IMR-90 (cell line): ENCODE data around the gene KCNMB1. TPM values are rescaled to one million over a fixed set of nuclear protein-coding genes. Genes with fewer than 3 reads are reported as not detected.
"Not testable (repeated sequence)": the region's sequence is repeated elsewhere in the genome, so short reads cannot be mapped to it uniquely, and the experiment has no call there.

Experiments used
- ATAC-seq: fragments of 200-7000 bp; cut with Tn5 transposase; 2 replicates; pipeline ENCODE4 v1.9.1; 2020; ENCODE audit warnings: low read depth, mild to moderate bottlenecking, moderate library complexity
- BruUV-seq: library from RNA; stranded (reverse); fragments of 400-500 nt; replicated peaks from 2 replicates; lab custom pipeline; 2021; lab: Mats Ljungman, UMichigan
- CTCF ChIA-PET: fragments of 300-600 bp; formaldehyde crosslinking; extraction: SDS; loops from one replicate; lab custom pipeline; 2021; ENCODE audit warnings: antibody characterized with exemption; lab: Yijun Ruan, JAX
- POLR2A ChIA-PET: fragments of 300-600 bp; sonication (Branson Sonifier 250); formaldehyde crosslinking; loops from one replicate; lab custom pipeline; 2022; ENCODE audit warnings: antibody characterized with exemption; ENCODE audit not compliant: unreplicated experiment; lab: Charles Lee
- DNase-seq: peaks from one replicate; pipeline ENCODE4 v3.0.0; 2013
- H2AFZ ChIP-seq: replicated peaks from 2 replicates; pipeline ENCODE3; 2013; ENCODE audit warnings: low read length, mild to moderate bottlenecking; ENCODE audit not compliant: poor library complexity
- H2AK5ac ChIP-seq: 2 replicates; pipeline ENCODE4 v1.6.1; 2013; ENCODE audit warnings: low read depth, low read length, inconsistent platforms
- H2AK9ac ChIP-seq: replicated peaks from 2 replicates; pipeline ENCODE3; 2013; ENCODE audit warnings: mild to moderate bottlenecking, low read depth, low read length, moderate library complexity; ENCODE audit not compliant: poor library complexity
- H2BK120ac ChIP-seq: 2 replicates; pipeline ENCODE4 v1.6.1; 2013; ENCODE audit warnings: low read depth, low read length, inconsistent platforms
- H2BK15ac ChIP-seq: 3 replicates; pipeline ENCODE4 v1.6.1; 2013; ENCODE audit warnings: low read depth, low read length, inconsistent platforms
- H2BK20ac ChIP-seq: 2 replicates; pipeline ENCODE4 v1.6.1; 2013; ENCODE audit warnings: low read depth, mild to moderate bottlenecking, inconsistent platforms, low read length, moderate library complexity
- H2BK5ac ChIP-seq: 2 replicates; pipeline ENCODE4 v1.6.1; 2013; ENCODE audit warnings: mild to moderate bottlenecking, low read depth, low read length, inconsistent platforms; ENCODE audit not compliant: poor library complexity, severe bottlenecking
- H3K14ac ChIP-seq: replicated peaks from 2 replicates; pipeline ENCODE4 v1.6.1; 2013; ENCODE audit warnings: low read depth, low read length, inconsistent platforms
- H3K18ac ChIP-seq: 2 replicates; pipeline ENCODE4 v1.6.1; 2013; ENCODE audit warnings: low read depth, low read length, control low read depth
- H3K23ac ChIP-seq: 2 replicates; pipeline ENCODE4 v1.6.1; 2013; ENCODE audit warnings: low read depth, low read length, inconsistent platforms
- H3K27ac ChIP-seq: 2 replicates; pipeline ENCODE4 v1.5.1; 2013; ENCODE audit warnings: mild to moderate bottlenecking, control low read depth, low read length; ENCODE audit not compliant: insufficient read depth
- H3K27me3 ChIP-seq: 2 replicates; pipeline ENCODE4 v1.6.1; 2013; ENCODE audit warnings: low read length; ENCODE audit not compliant: control insufficient read depth, insufficient read depth
- H3K36me3 ChIP-seq: 2 replicates; pipeline ENCODE4 v1.6.1; 2013; ENCODE audit warnings: low read length, mixed read lengths; ENCODE audit not compliant: control insufficient read depth, insufficient read depth
- H3K4ac ChIP-seq: 2 replicates; pipeline ENCODE4 v1.6.1; 2013; ENCODE audit warnings: low read depth, low read length, inconsistent platforms
- H3K4me1 ChIP-seq: 2 replicates; pipeline ENCODE4 v1.6.1; 2013; ENCODE audit warnings: low read length, mixed read lengths; ENCODE audit not compliant: control insufficient read depth, insufficient read depth
- H3K4me2 ChIP-seq: 2 replicates; pipeline ENCODE4 v1.6.1; 2013; ENCODE audit warnings: low read depth, mild to moderate bottlenecking, control low read depth, low read length, moderate library complexity
- H3K4me3 ChIP-seq: 2 replicates; pipeline ENCODE4 v1.5.1; 2013; ENCODE audit warnings: low read depth, mild to moderate bottlenecking, control low read depth, low read length, moderate library complexity; ENCODE audit not compliant: insufficient read depth
- H3K56ac ChIP-seq: 2 replicates; pipeline ENCODE4 v1.6.1; 2013; ENCODE audit warnings: low read length, inconsistent platforms; ENCODE audit not compliant: insufficient read depth; ENCODE audit errors: extremely low read depth
- H3K79me1 ChIP-seq, 2 experiments: 2 replicates each; pipeline ENCODE4 v1.6.1; 2013; ENCODE audit warnings: low read length in 2 of 2, inconsistent platforms in 1 of 2, low read depth in 1 of 2
- H3K9ac ChIP-seq: 2 replicates; pipeline ENCODE4 v1.6.1; 2013; ENCODE audit warnings: low read depth, low read length, control low read depth
- H3K9me1 ChIP-seq: 2 replicates; pipeline ENCODE4 v1.6.1; 2013; ENCODE audit warnings: low read length, inconsistent platforms; ENCODE audit not compliant: insufficient read depth
- H3K9me3 ChIP-seq: 2 replicates; pipeline ENCODE4 v1.6.1; 2013; ENCODE audit warnings: low read length; ENCODE audit not compliant: control insufficient read depth, insufficient read depth
- H4K20me1 ChIP-seq: 2 replicates; pipeline ENCODE4 v1.6.1; 2013; ENCODE audit warnings: low read length, inconsistent platforms; ENCODE audit not compliant: insufficient read depth
- H4K5ac ChIP-seq: 2 replicates; pipeline ENCODE4 v1.6.1; 2013; ENCODE audit warnings: mild to moderate bottlenecking, low read depth, low read length, control low read depth
- H4K8ac ChIP-seq, 2 experiments: 2 replicates each; pipeline ENCODE4 v1.6.1; 2013; ENCODE audit warnings: low read depth in 2 of 2, low read length in 2 of 2, control low read depth in 1 of 2, inconsistent platforms in 1 of 2
- H4K91ac ChIP-seq: 2 replicates; pipeline ENCODE4 v1.6.1; 2013; ENCODE audit warnings: low read depth, low read length, inconsistent platforms; ENCODE audit not compliant: insufficient read depth
- RCOR1 ChIP-seq: IDR thresholded peaks from 2 replicates; pipeline ENCODE4 v1.6.1; 2012; ENCODE audit warnings: mild to moderate bottlenecking, low read length, improper control_type of control experiment; ENCODE audit not compliant: insufficient replicate concordance
- WGBS, 2 experiments: methylation state at CpG; one replicate each; pipeline versions ENCODE4 v1.1.5 to v1.1.7; 2013; ENCODE audit warnings: missing lambda C conversion rate in 2 of 2; ENCODE audit not compliant: insufficient read length in 1 of 2; ENCODE audit errors: extremely low coverage in 2 of 2; 5-methylcytosine and 5-hydroxymethylcytosine counted together
- dilution Hi-C: fragments of 300-500 bp; cut with HindIII; formaldehyde crosslinking; loops from one replicate; pipeline ENCODE4 v1.14.3; 2018; ENCODE audit warnings: low sequenced_read_pairs; ENCODE audit not compliant: unreplicated experiment
- in situ Hi-C: fragments of 300-500 bp; cut with MboI; formaldehyde crosslinking; loops from 3 replicates; pipeline ENCODE4 v1.14.3; 2019; ENCODE audit warnings: low sequenced_read_pairs, inconsistent platforms, mixed read lengths
- intact Hi-C: fragments of 100-400 bp; cut with micrococcal nuclease; formaldehyde crosslinking; loops from 2 replicates; pipeline ENCODE4 v1.10.0; 2022
- polyA plus RNA-seq, 3 experiments: library from polyadenylated mRNA; depleted of rRNA; stranded (reverse); fragments of >200 nt; gene quantifications; 2 replicates each; pipeline ENCODE4 v1.2.3, GENCODE V29; 2012; ENCODE audit warnings: low replicate concordance in 1 of 3
- total RNA-seq: library from RNA; depleted of rRNA; stranded (reverse); fragments of >200 nt; gene quantifications from 2 replicates; pipeline ENCODE4 v1.2.3, GENCODE V29; 2012
- TF ChIP-seq, protein P1 (sequence below): fragments of 150-350 bp; IDR thresholded peaks from 2 replicates; pipeline ENCODE4 v1.6.1; 2016; ENCODE audit warnings: low read depth, mild to moderate bottlenecking, low read length, moderate library complexity, borderline replicate concordance

Gene KCNMB1
- total and polyA plus RNA-seq, 2 of the 4 experiments (the other 2 are of a cell fraction) = not detected

DNA sequence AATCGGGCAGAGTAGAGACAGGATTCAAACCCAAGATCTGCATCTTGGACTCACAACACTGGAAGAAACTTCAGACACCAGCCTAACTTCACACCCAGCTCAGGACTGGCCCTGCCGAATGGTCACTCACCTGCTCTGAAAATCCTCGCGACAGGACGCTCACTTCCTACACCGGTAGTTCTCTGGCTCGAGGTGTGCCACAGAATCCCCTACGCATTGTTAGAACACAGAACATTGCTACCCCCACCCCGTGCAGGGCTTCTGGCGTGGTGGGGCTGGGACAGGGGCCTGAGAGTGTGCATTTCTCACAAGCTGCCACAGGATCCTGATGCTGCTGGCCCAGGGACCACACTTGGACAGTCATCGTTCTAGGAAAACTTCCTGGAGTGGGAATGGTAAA lies 12.1 kb downstream of the KCNMB1 start:
- POLR2A ChIA-PET = no interaction called here

DNA sequence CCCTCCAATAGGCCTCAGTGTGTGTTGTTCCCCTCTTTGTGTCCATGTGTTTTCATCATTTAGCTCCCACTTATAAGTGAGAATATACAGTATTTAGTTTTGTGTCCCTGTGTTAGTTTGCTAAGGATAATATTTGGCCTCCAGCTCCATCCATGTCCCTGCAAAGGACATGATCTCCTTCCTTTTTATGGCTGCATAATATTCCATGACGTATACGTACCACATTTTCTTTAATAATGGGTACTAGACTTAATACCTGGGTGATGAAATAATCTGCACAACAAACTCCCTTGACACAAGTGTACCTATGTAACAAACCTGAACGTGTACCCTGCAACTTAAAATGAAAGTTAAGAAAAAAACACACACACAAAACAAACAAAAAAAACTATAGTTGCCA lies 12.6 kb downstream of the KCNMB1 start:
- H3K9ac ChIP-seq, H3K27ac ChIP-seq, H3K4ac ChIP-seq, H2BK120ac ChIP-seq, H3K9me3 ChIP-seq, H2AFZ ChIP-seq, H3K56ac ChIP-seq, H2AK5ac ChIP-seq, BruUV-seq, H3K14ac ChIP-seq, H3K36me3 ChIP-seq, H3K9me1 ChIP-seq, H3K4me2 ChIP-seq, dilution Hi-C loops, H2AK9ac ChIP-seq, H4K5ac ChIP-seq, DNase-seq, H3K18ac ChIP-seq, H4K20me1 ChIP-seq, H3K23ac ChIP-seq, CTCF ChIA-PET, ATAC-seq, in situ Hi-C loops, intact Hi-C loops, H2BK20ac ChIP-seq, H4K8ac ChIP-seq, H2BK5ac ChIP-seq, H3K4me3 ChIP-seq, H3K79me1 ChIP-seq, H4K91ac ChIP-seq, H3K27me3 ChIP-seq, H3K4me1 ChIP-seq, POLR2A ChIA-PET, H2BK15ac ChIP-seq: not testable (repeated sequence)
- no CpG with 5 or more reads among the region's 3 CpGs for WGBS, 2 experiments

More for the DNA sequence above, 12.1 kb downstream of the KCNMB1 start:
- no peak for TF ChIP-seq RCOR1
- TF ChIP-seq, protein P1, sequence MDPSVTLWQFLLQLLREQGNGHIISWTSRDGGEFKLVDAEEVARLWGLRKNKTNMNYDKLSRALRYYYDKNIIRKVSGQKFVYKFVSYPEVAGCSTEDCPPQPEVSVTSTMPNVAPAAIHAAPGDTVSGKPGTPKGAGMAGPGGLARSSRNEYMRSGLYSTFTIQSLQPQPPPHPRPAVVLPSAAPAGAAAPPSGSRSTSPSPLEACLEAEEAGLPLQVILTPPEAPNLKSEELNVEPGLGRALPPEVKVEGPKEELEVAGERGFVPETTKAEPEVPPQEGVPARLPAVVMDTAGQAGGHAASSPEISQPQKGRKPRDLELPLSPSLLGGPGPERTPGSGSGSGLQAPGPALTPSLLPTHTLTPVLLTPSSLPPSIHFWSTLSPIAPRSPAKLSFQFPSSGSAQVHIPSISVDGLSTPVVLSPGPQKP = no peak
- no peak overlapping the region for H3K4me3 ChIP-seq
- no peak overlapping the region for H2BK120ac ChIP-seq
- H4K20me1 ChIP-seq = no peaks in the 10 kb centered on the region
- no peak overlapping the region for H3K18ac ChIP-seq
- H2BK20ac ChIP-seq = no peak overlapping the region
- ATAC-seq (no peak), DNase-seq (no peak)
- no peak overlapping the region for H3K4ac ChIP-seq
- intact Hi-C loops (no loop called here), in situ Hi-C loops (no loop called here), dilution Hi-C loops (no loop called here)
- H3K56ac ChIP-seq = no peak overlapping the region
- no peaks in the 10 kb centered on the region for H3K79me1 ChIP-seq
- no peak overlapping the region for H2BK5ac ChIP-seq
- H3K14ac ChIP-seq = no peak overlapping the region
- no peak overlapping the region for H3K27ac ChIP-seq
- WGBS, 2 experiments = 50% methylated on average over 1 of the region's 11 CpGs; no CpG with 5 or more reads in 1 of the 2 experiments
- CTCF ChIA-PET = no interaction called here
- H3K9ac ChIP-seq = no peak overlapping the region
- no peaks in the 10 kb centered on the region for H3K9me3 ChIP-seq
- H3K4me2 ChIP-seq = no peak overlapping the region
- no peak overlapping the region for H2AK5ac ChIP-seq
- no peak overlapping the region for H2AFZ ChIP-seq
- no peaks in the 10 kb centered on the region for H3K4me1 ChIP-seq
- H2AK9ac ChIP-seq = no peak overlapping the region
- H3K27me3 ChIP-seq = no peaks in the 10 kb centered on the region
- no peaks in the 10 kb centered on the region for H3K9me1 ChIP-seq
- no TSS peak for BruUV-seq
- no peak overlapping the region for H2BK15ac ChIP-seq
- no peak overlapping the region for H4K8ac ChIP-seq
- H3K36me3 ChIP-seq = no peaks in the 10 kb centered on the region
- H4K5ac ChIP-seq = no peak overlapping the region
- no peak overlapping the region for H4K91ac ChIP-seq
- no peak overlapping the region for H3K23ac ChIP-seq
